Stimulated activated CD4-positive, alpha-beta T cell treated with anti-CD3 and anti-CD28 coated beads, Interleukin-1b, Interleukin-23, amount 100 ng/mL, for 24 hours (primary cell): Measurements from ENCODE around the gene TMEM60.
"Not testable (repeated sequence)": the region's sequence is repeated elsewhere in the genome, so short reads cannot be mapped to it uniquely, and the experiment has no call there.

ENCODE experiments used
- DNase-seq, 4 experiments: peaks; one replicate each; pipeline ENCODE4 v3.0.0-alpha.2; 2020; ENCODE audit warnings: low read depth in 4 of 4, low spot score in 1 of 4

TMEM60 gene

GRCh38 chr7:77812290-77812685, 14.1 kb upstream of the TMEM60 start:
- no peak for DNase-seq

- DNase-seq = no peak
Observed at GRCh38 chr7:77811516-77812289, 13.5 kb upstream of the TMEM60 start.

GRCh38 chr7:77808517-77808916, 10.3 kb upstream of the TMEM60 start:
- no peak for DNase-seq

GRCh38 chr7:77806425-77806824, 8.2 kb upstream of the TMEM60 start:
- DNase-seq = no peak

GRCh38 chr7:77802557-77803405, 4.5 kb upstream of the TMEM60 start:
- DNase-seq = no peak

GRCh38 chr7:77800730-77801129, 2.5 kb upstream of the TMEM60 start:
- no peak for DNase-seq

- DNase-seq = no peak
Observed at GRCh38 chr7:77800158-77800557, 1.9 kb upstream of the TMEM60 start.

GRCh38 chr7:77799078-77799964, 1.1 kb upstream of the TMEM60 start:
- peak in 1 of 4 experiments; percentile 4 for DNase-seq

GRCh38 chr7:77797734-77798393, 370 bp downstream of the TMEM60 start:
- DNase-seq = no peak

GRCh38 chr7:77796960-77797359, 1.3 kb downstream of the TMEM60 start:
- no peak for DNase-seq

GRCh38 chr7:77796109-77796508, 2.1 kb downstream of the TMEM60 start:
- no peak for DNase-seq

GRCh38 chr7:77794000-77794399, 4.2 kb downstream of the TMEM60 start:
- DNase-seq = no peak

- DNase-seq = no peak
Observed at GRCh38 chr7:77791956-77792355, 6.3 kb downstream of the TMEM60 start.

GRCh38 chr7:77791336-77791735, 6.9 kb downstream of the TMEM60 start:
- DNase-seq = no peak

- no peak for DNase-seq
Observed at GRCh38 chr7:77788327-77788902, 9.8 kb downstream of the TMEM60 start.

GRCh38 chr7:77786741-77787140, 11.5 kb downstream of the TMEM60 start:
- no peak for DNase-seq

GRCh38 chr7:77786018-77786417, 12.2 kb downstream of the TMEM60 start:
- DNase-seq = no peak

- not testable (repeated sequence) for DNase-seq
Observed at GRCh38 chr7:77784426-77784825, 13.8 kb downstream of the TMEM60 start.

GRCh38 chr7:77783545-77783944, 14.7 kb downstream of the TMEM60 start:
- DNase-seq = no peak

GRCh38 chr7:77783111-77783510, 15.1 kb downstream of the TMEM60 start:
- no peak for DNase-seq
